ENCODE results near the gene BCL11B. TPM values are rescaled to one million over a fixed set of nuclear protein-coding genes. Genes with fewer than 3 reads are reported as not detected.

The BCL11B gene
- total and polyA plus RNA-seq, 2 donors (not counting 1 experiment from before 2014, with no cell fraction given) = under 0.01 TPM; not detected in 1

GRCh38 chr14:99304208-99304607, 32.2 kb upstream of the BCL11B start:
- no peak overlapping the region for H3K4me3 ChIP-seq (replicated peaks in 1 of 4; ENCODE audit: control extremely low read depth in 1 of 4, insufficient read depth in 1 of 4, low read depth in 3 of 4, low read length in 4 of 4)
- DNase-seq (ENCODE audit: low read depth in 2 of 2) = no peak
- no peak for TF ChIP-seq CTCF (conservative IDR thresholded peaks at IDR 0.05 in 1 of 2, IDR thresholded peaks at IDR 0.05 in 1 of 2; ENCODE audit: low read depth in 1 of 2, low read length in 2 of 2)
- TF ChIP-seq EZH2 (IDR thresholded peaks at IDR 0.05; ENCODE audit: low read length, missing control alignments) = no peak

GRCh38 chr14:99300190-99300589, 28.2 kb upstream of the BCL11B start:
- no peaks in the 10 kb centered on the region for H4K20me1 ChIP-seq (ENCODE audit: control insufficient read depth, extremely low read depth, insufficient read depth, low read length)
- no peak overlapping the region for H3K27ac ChIP-seq (ENCODE audit: insufficient read depth, low read length)
- no peak for DNase-seq (ENCODE audit: low read depth in 2 of 2)
- H3K27me3 ChIP-seq (ENCODE audit: control insufficient read depth, insufficient read depth, low read length) = no peaks in the 10 kb centered on the region
- no peaks in the 10 kb centered on the region for H3K4me1 ChIP-seq (ENCODE audit: control insufficient read depth, extremely low read depth, insufficient read depth, low read length)
- no peaks in the 10 kb centered on the region for H3K9me3 ChIP-seq (ENCODE audit: control insufficient read depth, insufficient read depth, low read depth, low read length)
- H3K9ac ChIP-seq (ENCODE audit: insufficient read depth, low read length) = no peak overlapping the region
- TF ChIP-seq EZH2 (IDR thresholded peaks at IDR 0.05; ENCODE audit: low read length, missing control alignments) (no peak), CTCF (conservative IDR thresholded peaks at IDR 0.05 in 1 of 2, IDR thresholded peaks at IDR 0.05 in 1 of 2; ENCODE audit: low read depth in 1 of 2, low read length in 2 of 2) (no peak)
- H3K4me2 ChIP-seq (ENCODE audit: extremely low read depth, insufficient read depth, low read length) = no peak overlapping the region
- H3K36me3 ChIP-seq (ENCODE audit: control insufficient read depth, insufficient read depth, low read length) = no peaks in the 10 kb centered on the region
- no peak overlapping the region for H2AFZ ChIP-seq (ENCODE audit: low read length)
- no peaks in the 10 kb centered on the region for H3K79me2 ChIP-seq (ENCODE audit: control insufficient read depth, insufficient read depth, low read length)
- no peak overlapping the region for H3K4me3 ChIP-seq (replicated peaks in 1 of 4; ENCODE audit: control extremely low read depth in 1 of 4, insufficient read depth in 1 of 4, low read depth in 3 of 4, low read length in 4 of 4)

More at GRCh38 chr14:99304208-99304607, 32.2 kb upstream of the BCL11B start:
- Histone ChIP-seq H4K20me1 (ENCODE audit: control insufficient read depth, extremely low read depth, insufficient read depth, low read length) (no peaks in the 10 kb centered on the region), H3K27ac (ENCODE audit: insufficient read depth, low read length) (no peak overlapping the region), H3K4me1 (ENCODE audit: control insufficient read depth, extremely low read depth, insufficient read depth, low read length) (no peaks in the 10 kb centered on the region), H3K4me2 (ENCODE audit: extremely low read depth, insufficient read depth, low read length) (no peak overlapping the region), H3K9me3 (ENCODE audit: control insufficient read depth, insufficient read depth, low read depth, low read length) (no peaks in the 10 kb centered on the region), H3K27me3 (ENCODE audit: control insufficient read depth, insufficient read depth, low read length) (no peaks in the 10 kb centered on the region), H3K79me2 (ENCODE audit: control insufficient read depth, insufficient read depth, low read length) (no peaks in the 10 kb centered on the region), H3K36me3 (ENCODE audit: control insufficient read depth, insufficient read depth, low read length) (no peaks in the 10 kb centered on the region), H2AFZ (ENCODE audit: low read length) (no peak overlapping the region), H3K9ac (ENCODE audit: insufficient read depth, low read length) (no peak overlapping the region)

- no peak for TF ChIP-seq EZH2 (IDR thresholded peaks at IDR 0.05; ENCODE audit: low read length, missing control alignments)
- TF ChIP-seq CTCF (conservative IDR thresholded peaks at IDR 0.05 in 1 of 2, IDR thresholded peaks at IDR 0.05 in 1 of 2; ENCODE audit: low read depth in 1 of 2, low read length in 2 of 2) = no peak
- DNase-seq (ENCODE audit: low read depth in 2 of 2) = no peak
Measured at GRCh38 chr14:99296517-99296916, 24.5 kb upstream of the BCL11B start.

More at GRCh38 chr14:99296517-99296916, 24.5 kb upstream of the BCL11B start:
- H3K4me3 ChIP-seq (replicated peaks in 1 of 4; ENCODE audit: control extremely low read depth in 1 of 4, insufficient read depth in 1 of 4, low read depth in 3 of 4, low read length in 4 of 4) = no peak overlapping the region
- H3K79me2 ChIP-seq (ENCODE audit: control insufficient read depth, insufficient read depth, low read length) = no peaks in the 10 kb centered on the region
- no peak overlapping the region for H2AFZ ChIP-seq (ENCODE audit: low read length)
- H4K20me1 ChIP-seq (ENCODE audit: control insufficient read depth, extremely low read depth, insufficient read depth, low read length) = no peaks in the 10 kb centered on the region
- no peaks in the 10 kb centered on the region for H3K36me3 ChIP-seq (ENCODE audit: control insufficient read depth, insufficient read depth, low read length)
- H3K9me3 ChIP-seq (ENCODE audit: control insufficient read depth, insufficient read depth, low read depth, low read length) = no peaks in the 10 kb centered on the region
- H3K27ac ChIP-seq (ENCODE audit: insufficient read depth, low read length) = no peak overlapping the region
- no peaks in the 10 kb centered on the region for H3K4me1 ChIP-seq (ENCODE audit: control insufficient read depth, extremely low read depth, insufficient read depth, low read length)
- no peak overlapping the region for H3K4me2 ChIP-seq (ENCODE audit: extremely low read depth, insufficient read depth, low read length)
- no peaks in the 10 kb centered on the region for H3K27me3 ChIP-seq (ENCODE audit: control insufficient read depth, insufficient read depth, low read length)
- H3K9ac ChIP-seq (ENCODE audit: insufficient read depth, low read length) = no peak overlapping the region
